Kidney epithelial cell (primary cell): ENCODE data around the gene ZNF556. TPM values are rescaled to one million over a fixed set of nuclear protein-coding genes. Genes with fewer than 3 reads are reported as not detected.

Source experiments
- DNase-seq: peaks from one replicate; pipeline ENCODE4 v3.0.0-alpha.2; 2010; ENCODE audit warnings: low read depth
- H3K27me3 ChIP-seq: 2 replicates; pipeline ENCODE4 v1.6.0; 2011; ENCODE audit warnings: low read length; ENCODE audit not compliant: control insufficient read depth, insufficient read depth
- H3K36me3 ChIP-seq: 2 replicates; pipeline ENCODE4 v1.5.1; 2011; ENCODE audit warnings: low read length; ENCODE audit not compliant: control insufficient read depth, insufficient read depth
- H3K4me3 ChIP-seq: 2 replicates; pipeline ENCODE4 v1.5.1; 2011; ENCODE audit warnings: low read depth, mild to moderate bottlenecking, control low read depth, low read length
- total RNA-seq: library from RNA; depleted of rRNA; stranded (reverse); fragments of >200 nt; gene quantifications from 2 replicates; pipeline ENCODE4 v1.2.3, GENCODE V29; 2015
- TF ChIP-seq, protein P1 (sequence below): IDR thresholded peaks from 2 replicates; pipeline ENCODE4 v1.5.1; 2011; ENCODE audit warnings: mild to moderate bottlenecking, moderate library complexity, low read length, control low read depth, inconsistent platforms; ENCODE audit not compliant: insufficient read depth, poor library complexity, severe bottlenecking

Gene ZNF556
- total RNA-seq, 1 donor from 2014 or later, result not detected

DNA sequence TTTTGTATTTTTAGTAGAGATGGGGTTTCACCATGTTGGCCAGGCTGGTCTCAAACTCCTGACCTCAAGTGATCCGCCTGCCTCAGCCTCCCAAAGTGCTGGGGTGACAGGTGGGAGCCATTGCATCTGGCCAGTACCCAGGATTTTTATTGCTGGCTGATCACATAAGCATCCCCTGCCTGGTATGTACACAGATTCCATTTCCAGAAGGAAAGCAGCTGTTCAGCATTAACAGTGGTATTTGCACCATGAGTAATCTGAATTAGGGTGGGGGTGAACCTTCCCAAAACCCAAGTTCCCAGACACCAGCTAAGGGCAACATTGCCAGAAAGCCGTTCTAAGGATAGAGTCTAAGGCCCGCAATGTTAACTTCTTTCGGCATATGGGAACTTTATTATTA is 18.5 kb upstream of the ZNF556 start:
- Histone ChIP-seq H3K4me3 (no peak overlapping the region), H3K36me3 (peaks cover 8% of the 10 kb centered on the region), H3K27me3 (no peaks in the 10 kb centered on the region)
- TF ChIP-seq, protein P1, sequence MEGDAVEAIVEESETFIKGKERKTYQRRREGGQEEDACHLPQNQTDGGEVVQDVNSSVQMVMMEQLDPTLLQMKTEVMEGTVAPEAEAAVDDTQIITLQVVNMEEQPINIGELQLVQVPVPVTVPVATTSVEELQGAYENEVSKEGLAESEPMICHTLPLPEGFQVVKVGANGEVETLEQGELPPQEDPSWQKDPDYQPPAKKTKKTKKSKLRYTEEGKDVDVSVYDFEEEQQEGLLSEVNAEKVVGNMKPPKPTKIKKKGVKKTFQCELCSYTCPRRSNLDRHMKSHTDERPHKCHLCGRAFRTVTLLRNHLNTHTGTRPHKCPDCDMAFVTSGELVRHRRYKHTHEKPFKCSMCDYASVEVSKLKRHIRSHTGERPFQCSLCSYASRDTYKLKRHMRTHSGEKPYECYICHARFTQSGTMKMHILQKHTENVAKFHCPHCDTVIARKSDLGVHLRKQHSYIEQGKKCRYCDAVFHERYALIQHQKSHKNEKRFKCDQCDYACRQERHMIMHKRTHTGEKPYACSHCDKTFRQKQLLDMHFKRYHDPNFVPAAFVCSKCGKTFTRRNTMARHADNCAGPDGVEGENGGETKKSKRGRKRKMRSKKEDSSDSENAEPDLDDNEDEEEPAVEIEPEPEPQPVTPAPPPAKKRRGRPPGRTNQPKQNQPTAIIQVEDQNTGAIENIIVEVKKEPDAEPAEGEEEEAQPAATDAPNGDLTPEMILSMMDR, result no peak
- no peak for DNase-seq

DNA sequence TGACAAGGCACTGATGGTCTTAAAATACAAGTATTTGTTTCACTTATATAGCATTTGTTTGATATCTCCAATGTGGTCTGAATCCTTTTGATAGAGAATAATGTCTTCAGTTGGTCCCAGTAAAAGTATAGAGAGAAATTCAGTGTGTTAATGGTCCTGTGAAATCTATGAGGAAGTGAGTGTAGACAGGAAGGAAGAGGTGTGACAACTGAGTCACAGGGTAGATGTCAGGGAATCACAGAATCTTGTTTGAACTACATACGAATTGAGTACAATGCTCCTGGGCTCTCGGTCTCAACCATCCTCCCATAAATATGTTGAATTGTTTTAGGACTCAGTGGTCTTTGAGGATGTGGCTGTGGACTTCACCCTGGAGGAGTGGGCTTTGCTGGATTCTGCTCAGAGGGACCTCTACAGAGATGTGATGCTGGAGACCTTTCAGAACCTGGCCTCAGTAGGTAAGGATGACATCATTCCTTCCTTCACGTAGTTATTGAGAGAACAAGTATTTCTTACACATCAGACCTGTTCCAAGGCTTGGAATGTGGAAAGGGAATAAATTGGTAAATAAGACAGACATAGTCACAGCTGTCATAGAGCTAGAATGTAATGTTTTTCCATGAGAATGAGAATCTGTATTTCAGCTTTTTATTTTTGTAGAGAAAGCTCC is 16.7 kb upstream of the ZNF556 start:
- DNase-seq, result no peak
- Histone ChIP-seq H3K27me3 (no peaks in the 10 kb centered on the region), H3K36me3 (peaks cover 8% of the 10 kb centered on the region), H3K4me3 (no peak overlapping the region)
- TF ChIP-seq, protein P1, result no peak

DNA sequence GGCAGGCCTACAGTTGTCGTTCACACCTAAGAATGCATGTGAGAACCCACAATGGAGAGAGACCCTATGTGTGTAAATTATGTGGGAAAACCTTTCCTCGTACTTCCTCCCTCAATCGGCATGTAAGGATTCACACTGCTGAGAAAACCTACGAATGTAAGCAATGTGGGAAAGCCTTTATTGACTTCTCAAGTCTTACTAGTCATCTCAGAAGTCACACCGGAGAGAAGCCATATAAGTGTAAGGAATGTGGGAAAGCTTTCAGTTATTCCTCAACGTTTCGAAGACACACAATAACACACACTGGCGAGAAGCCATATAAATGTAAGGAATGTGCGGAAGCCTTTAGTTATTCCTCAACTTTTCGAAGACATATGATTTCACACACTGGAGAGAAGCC is 14.5 kb upstream of the ZNF556 start:
- DNase-seq, result no peak
- Histone ChIP-seq H3K36me3 (peaks cover 8% of the 10 kb centered on the region), H3K27me3 (no peaks in the 10 kb centered on the region)

DNA sequence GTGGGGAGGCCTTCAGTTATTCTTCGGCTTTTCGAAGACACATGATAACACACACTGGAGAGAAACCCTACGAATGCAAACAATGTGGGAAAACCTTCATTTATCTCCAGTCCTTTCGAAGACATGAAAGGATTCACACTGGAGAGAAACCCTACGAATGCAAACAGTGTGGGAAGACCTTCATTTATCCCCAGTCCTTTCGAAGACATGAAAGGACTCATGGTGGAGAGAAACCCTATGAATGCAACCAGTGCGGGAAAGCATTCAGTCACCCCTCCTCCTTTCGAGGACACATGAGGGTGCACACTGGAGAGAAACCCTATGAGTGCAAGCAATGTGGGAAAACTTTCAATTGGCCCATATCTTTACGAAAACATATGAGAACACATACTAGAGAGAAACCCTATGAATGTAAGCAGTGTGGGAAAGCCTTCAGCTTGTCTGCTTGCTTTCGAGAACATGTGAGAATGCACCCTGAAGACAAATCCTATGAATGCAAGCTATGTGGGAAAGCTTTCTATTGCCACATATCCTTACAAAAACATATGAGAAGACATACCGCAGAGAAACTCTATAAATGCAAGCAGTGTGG is 14.0 kb upstream of the ZNF556 start:
- peaks cover 8% of the 10 kb centered on the region for H3K36me3 ChIP-seq
- TF ChIP-seq, protein P1, result no peak
- DNase-seq, result no peak
- no peak overlapping the region for H3K4me3 ChIP-seq
- no peaks in the 10 kb centered on the region for H3K27me3 ChIP-seq

More for the DNA sequence above, 14.5 kb upstream of the ZNF556 start:
- no peak overlapping the region for H3K4me3 ChIP-seq
- TF ChIP-seq, protein P1, result no peak

DNA sequence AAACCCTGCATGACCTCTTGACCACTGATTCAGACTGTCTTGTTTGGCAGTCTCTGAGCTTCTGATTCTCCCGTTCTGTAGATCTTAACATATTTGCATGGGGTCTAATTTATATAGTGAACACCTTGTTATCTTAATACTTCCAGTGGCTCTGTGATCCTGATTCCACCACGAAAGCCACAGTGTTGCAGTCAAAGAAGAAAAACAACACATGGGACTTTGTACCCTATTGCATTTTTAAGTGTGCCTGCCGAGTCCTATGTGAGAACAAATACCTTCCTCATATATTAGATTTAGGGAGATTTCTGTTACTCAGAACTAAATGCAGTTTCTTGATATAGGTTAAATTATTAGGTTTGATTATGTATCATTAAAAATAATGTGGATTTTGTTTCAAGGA is 12.3 kb upstream of the ZNF556 start:
- TF ChIP-seq, protein P1, result no peak
- Histone ChIP-seq H3K27me3 (no peaks in the 10 kb centered on the region), H3K4me3 (no peak overlapping the region), H3K36me3 (peaks cover 8% of the 10 kb centered on the region)
- DNase-seq, result no peak
